ENCODE measurements around the gene FAM120A.

Gene FAM120A

GRCh38 chr9:93603906-93604326 is 152.4 kb downstream of the FAM120A start:
- in situ Hi-C loops (cut with MboI; ENCODE audit: low sequenced_read_pairs): no loop called here
- Histone ChIP-seq H3K4me1 (no peaks in the 10 kb centered on the region), H3K4me3 (no peak overlapping the region), H3K9me3 (0 out of 2 replicates have a peak, but pooled peaks cover 2% of the 10 kb centered on the region), H3K36me3 (replicated peaks) (no peaks in the 10 kb centered on the region), H3K27me3 (ENCODE audit: low read depth) (no peaks in the 10 kb centered on the region)
- no peak for DNase-seq (ENCODE audit: low spot score in 2 of 2)

GRCh38 chr9:93606187-93606586 is 154.7 kb downstream of the FAM120A start:
- H3K27me3 ChIP-seq (ENCODE audit: low read depth): no peaks in the 10 kb centered on the region
- H3K4me1 ChIP-seq: no peaks in the 10 kb centered on the region
- no peak for DNase-seq (ENCODE audit: low spot score in 2 of 2)
- in situ Hi-C loops (cut with MboI; ENCODE audit: low sequenced_read_pairs): no loop called here
- H3K4me3 ChIP-seq: no peak overlapping the region
- no peaks in the 10 kb centered on the region for H3K36me3 ChIP-seq (replicated peaks)
- peaks cover 6% of the 10 kb centered on the region; the same call in 1 of the 2 replicates for H3K9me3 ChIP-seq

GRCh38 chr9:93610206-93610605 is 158.7 kb downstream of the FAM120A start:
- Histone ChIP-seq H3K9me3 (peaks cover 6% of the 10 kb centered on the region; the same call in 1 of the 2 replicates), H3K4me1 (no peaks in the 10 kb centered on the region), H3K36me3 (replicated peaks) (no peaks in the 10 kb centered on the region), H3K27me3 (ENCODE audit: low read depth) (no peaks in the 10 kb centered on the region), H3K4me3 (no peak overlapping the region)
- no peak for DNase-seq (ENCODE audit: low spot score in 2 of 2)
- in situ Hi-C loops (cut with MboI; ENCODE audit: low sequenced_read_pairs): no loop called here

GRCh38 chr9:93612052-93612795 is 160.7 kb downstream of the FAM120A start:
- Histone ChIP-seq H3K4me1 (no peaks in the 10 kb centered on the region), H3K36me3 (replicated peaks) (no peaks in the 10 kb centered on the region), H3K9me3 (peaks cover 4% of the 10 kb centered on the region; the same call in 1 of the 2 replicates), H3K4me3 (no peak overlapping the region), H3K27me3 (ENCODE audit: low read depth) (no peaks in the 10 kb centered on the region)
- no peak for DNase-seq (ENCODE audit: low spot score in 2 of 2)
- in situ Hi-C loops (cut with MboI; ENCODE audit: low sequenced_read_pairs): no loop called here

- H3K4me1 ChIP-seq: no peaks in the 10 kb centered on the region
- H3K36me3 ChIP-seq (replicated peaks): no peaks in the 10 kb centered on the region; the same call in 1 of the 2 replicates
- H3K27me3 ChIP-seq (ENCODE audit: low read depth): no peaks in the 10 kb centered on the region
- no peak for DNase-seq (ENCODE audit: low spot score in 2 of 2)
- in situ Hi-C loops (cut with MboI; ENCODE audit: low sequenced_read_pairs): no loop called here
- no peak overlapping the region for H3K4me3 ChIP-seq
- peaks cover 4% of the 10 kb centered on the region; the same call in 1 of the 2 replicates for H3K9me3 ChIP-seq
These were observed 161.3 kb downstream of the FAM120A start for GRCh38 chr9:93612796-93613154.

- H3K4me1 ChIP-seq: no peaks in the 10 kb centered on the region
- no peaks in the 10 kb centered on the region; the same call in 1 of the 2 replicates for H3K36me3 ChIP-seq (replicated peaks)
- no peak overlapping the region for H3K4me3 ChIP-seq
- in situ Hi-C loops (cut with MboI; ENCODE audit: low sequenced_read_pairs): no loop called here
- peaks cover 4% of the 10 kb centered on the region; the same call in 1 of the 2 replicates for H3K9me3 ChIP-seq
- H3K27me3 ChIP-seq (ENCODE audit: low read depth): no peaks in the 10 kb centered on the region
- no peak for DNase-seq (ENCODE audit: low spot score in 2 of 2)
These were observed 161.7 kb downstream of the FAM120A start for GRCh38 chr9:93613174-93613573.

GRCh38 chr9:93613791-93614190 is 162.3 kb downstream of the FAM120A start:
- Histone ChIP-seq H3K4me3 (no peak overlapping the region), H3K36me3 (replicated peaks) (no peaks in the 10 kb centered on the region; the same call in 1 of the 2 replicates), H3K27me3 (ENCODE audit: low read depth) (no peaks in the 10 kb centered on the region), H3K9me3 (peaks cover 4% of the 10 kb centered on the region; the same call in 1 of the 2 replicates), H3K4me1 (no peaks in the 10 kb centered on the region)
- no peak for DNase-seq (ENCODE audit: low spot score in 2 of 2)
- in situ Hi-C loops (cut with MboI; ENCODE audit: low sequenced_read_pairs): no loop called here

GRCh38 chr9:93614830-93615468 is 163.5 kb downstream of the FAM120A start:
- in situ Hi-C loops (cut with MboI; ENCODE audit: low sequenced_read_pairs): no loop called here
- no peaks in the 10 kb centered on the region for H3K4me1 ChIP-seq
- no peaks in the 10 kb centered on the region for H3K27me3 ChIP-seq (ENCODE audit: low read depth)
- no peak overlapping the region for H3K4me3 ChIP-seq
- no peaks in the 10 kb centered on the region; the same call in 1 of the 2 replicates for H3K9me3 ChIP-seq
- no peak for DNase-seq (ENCODE audit: low spot score in 2 of 2)
- no peaks in the 10 kb centered on the region; the same call in 1 of the 2 replicates for H3K36me3 ChIP-seq (replicated peaks)
